Fibroblast of villous mesenchyme (primary cell): ENCODE measurements around the gene RNF103. TPM values are rescaled to one million over a fixed set of nuclear protein-coding genes. Genes with fewer than 3 reads are reported as not detected.
"Not testable (repeated sequence)": the region's sequence is repeated elsewhere in the genome, so short reads cannot be mapped to it uniquely, and the experiment has no call there.

ENCODE experiments used
- DNase-seq: peaks from one replicate; pipeline ENCODE4 v3.0.0-alpha.2; 2010; ENCODE audit warnings: low read depth
- H3K4me3 ChIP-seq: 2 replicates; pipeline ENCODE4 v1.5.1; 2011; ENCODE audit warnings: low read depth, mild to moderate bottlenecking, low read length
- CTCF ChIP-seq: IDR thresholded peaks from 2 replicates; pipeline ENCODE4 v1.5.1; 2012; ENCODE audit warnings: low read depth, mild to moderate bottlenecking, low read length; ENCODE audit not compliant: insufficient read depth
- total RNA-seq: library from RNA; depleted of rRNA; stranded (reverse); fragments of >200 nt; gene quantifications from 2 replicates; pipeline ENCODE4 v1.2.3, GENCODE V29; 2012

Gene RNF103
- total RNA-seq = 16.8 and 25.0 TPM in 2 replicates

DNA sequence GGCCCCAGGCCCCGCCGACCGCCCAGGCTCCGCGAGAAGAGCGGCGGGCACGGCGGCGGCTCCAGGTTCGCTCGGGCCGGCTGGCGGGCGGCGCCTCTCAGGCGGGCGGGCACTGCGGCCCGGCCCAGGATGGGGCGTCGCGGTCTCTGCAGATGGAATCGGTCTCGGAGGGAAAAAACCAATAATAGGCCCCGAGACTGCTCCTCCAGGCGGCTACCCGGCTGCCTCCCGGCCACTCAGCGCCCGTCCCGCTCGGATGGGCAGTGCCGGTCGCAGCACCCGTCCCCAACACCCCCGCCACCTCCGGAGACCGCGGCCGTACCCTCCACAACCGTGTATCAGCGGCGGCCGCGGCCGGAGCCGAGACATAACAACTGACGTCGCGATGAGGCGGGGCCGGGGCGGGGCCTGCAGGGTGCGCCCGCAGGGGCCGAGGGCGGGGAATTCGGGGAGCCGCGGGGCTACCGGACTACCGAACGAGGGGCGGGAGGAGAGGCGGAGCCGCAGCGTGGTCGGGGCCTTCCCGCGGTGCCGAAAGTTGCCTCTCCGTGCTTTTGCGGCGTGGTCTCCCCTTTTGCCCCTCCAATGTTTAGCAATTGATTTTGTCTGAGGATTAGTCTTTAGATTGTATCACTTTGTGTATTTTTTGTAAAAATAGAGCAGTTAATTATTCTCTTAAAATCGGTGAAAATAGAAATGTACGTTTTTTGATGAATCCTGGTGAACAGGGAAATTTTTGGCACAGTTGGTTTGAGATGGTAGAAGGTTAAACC lies at the start of gene RNF103:
RNF103 (minus strand) TSS at position 372 of the 773 bp plus-strand sequence. CDS start 979 bp downstream, outside the sequence.
- peak; percentile 91 for DNase-seq
- TF ChIP-seq CTCF = no peak
- H3K4me3 ChIP-seq = peak within 1 kb of the TSS; percentile 96

DNA sequence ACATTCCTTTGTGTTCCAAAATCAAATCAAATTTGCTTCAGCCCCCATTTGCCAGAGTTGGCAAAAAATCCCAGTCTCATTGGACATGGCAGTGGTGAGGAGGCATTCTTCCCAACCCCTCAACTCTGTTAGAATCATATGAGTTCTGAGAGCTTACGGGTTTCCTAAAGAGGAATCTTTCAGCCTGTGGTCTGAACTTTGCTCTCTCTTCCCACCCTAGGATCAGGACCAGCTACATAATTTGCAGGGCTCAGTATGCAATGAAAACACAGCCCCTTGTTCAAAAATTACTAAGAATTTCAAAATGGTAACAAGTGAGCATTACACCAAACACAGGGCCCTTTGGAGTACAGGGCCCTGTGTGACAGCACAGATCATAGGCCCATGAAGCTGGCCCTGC lies 49.3 kb upstream of the RNF103 start:
- no peak for TF ChIP-seq CTCF
- DNase-seq = no peak
- no peak overlapping the region for H3K4me3 ChIP-seq

DNA sequence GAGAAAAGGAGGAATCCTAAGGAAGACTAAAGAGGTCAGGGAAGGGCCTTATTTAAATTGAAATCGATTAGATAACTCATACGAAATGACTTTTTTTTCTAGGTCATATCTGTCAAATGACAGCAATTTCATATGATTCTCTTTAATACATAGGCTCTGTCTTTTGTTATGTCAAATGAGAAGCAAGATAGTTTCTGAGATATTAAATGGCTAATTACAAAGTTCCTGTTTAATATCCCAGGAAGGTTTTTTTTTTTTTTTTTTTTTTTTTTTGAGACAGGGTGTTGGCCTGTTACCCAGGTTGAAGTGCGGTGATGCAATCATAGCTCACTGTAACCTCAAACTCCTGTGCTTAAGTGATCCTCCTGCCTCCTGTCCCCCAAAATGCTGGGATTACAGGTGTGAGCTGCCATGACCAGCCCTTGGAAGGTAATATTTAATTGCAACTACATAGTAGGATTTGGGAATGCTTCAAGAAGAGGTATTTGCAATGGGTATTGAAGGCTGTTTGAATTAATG lies 48.4 kb upstream of the RNF103 start:
- H3K4me3 ChIP-seq = no peak overlapping the region
- TF ChIP-seq CTCF = no peak

DNA sequence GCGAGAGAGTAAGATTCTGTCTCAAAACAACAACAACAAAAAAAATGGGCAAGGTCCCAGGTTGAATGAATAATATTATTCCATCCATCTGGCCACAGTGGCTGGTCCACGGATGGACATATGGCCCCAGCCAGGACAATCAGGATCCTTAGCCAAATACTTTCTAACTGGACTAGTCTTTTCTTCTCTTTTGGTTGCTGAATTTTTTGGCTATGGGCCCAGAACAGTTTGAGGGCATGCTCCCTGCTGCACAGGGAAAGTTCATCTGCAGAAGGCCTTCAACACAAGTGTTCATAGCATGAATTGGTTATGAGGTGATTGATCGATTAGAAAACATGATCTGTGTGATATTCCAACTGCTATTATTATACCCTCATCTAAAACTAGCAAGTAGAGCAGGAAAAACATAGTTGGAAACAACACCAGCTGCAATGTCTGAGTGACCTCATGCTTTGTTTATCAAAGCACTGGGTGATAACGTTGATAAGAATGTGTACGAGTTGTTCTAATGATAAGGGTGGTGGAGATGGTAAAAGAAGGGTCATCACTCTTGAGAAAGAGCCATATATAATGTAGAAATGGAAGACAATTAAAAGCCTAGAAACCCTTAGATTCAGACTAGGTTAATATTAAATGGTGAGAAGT lies 47.8 kb upstream of the RNF103 start:
- peak; percentile 75 for DNase-seq
- H3K4me3 ChIP-seq = no peak overlapping the region
- no peak for TF ChIP-seq CTCF

More for the DNA sequence above, 48.4 kb upstream of the RNF103 start:
- no peak for DNase-seq

- DNase-seq, H3K4me3 ChIP-seq: not testable (repeated sequence)
These were observed 45.7 kb upstream of the RNF103 start for GRCh38 chr2:86669323-86669722.

DNA sequence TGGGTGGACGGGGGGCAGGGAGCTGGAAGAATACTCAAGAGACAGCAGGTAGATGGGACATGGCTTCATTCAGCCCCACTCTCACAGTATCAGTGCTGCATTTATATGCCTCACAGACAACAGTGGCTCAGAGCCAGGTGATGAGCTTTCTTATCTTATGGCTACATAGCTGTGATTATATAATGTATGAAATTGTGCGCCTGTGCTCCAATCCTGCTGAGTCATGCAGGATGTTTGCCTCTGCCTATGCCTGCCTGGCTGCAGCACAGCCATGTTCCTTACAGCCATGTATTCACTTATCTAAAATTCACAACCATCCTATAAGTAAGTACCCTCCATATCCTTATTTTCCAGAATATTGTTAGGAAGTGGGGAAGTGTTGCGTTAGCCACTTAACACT lies 37.7 kb upstream of the RNF103 start:
- no peak overlapping the region for H3K4me3 ChIP-seq
- DNase-seq = peak; percentile 28
- TF ChIP-seq CTCF = no peak

GRCh38 chr2:86650188-86650587 lies 26.5 kb upstream of the RNF103 start:
- no peak for DNase-seq
- H3K4me3 ChIP-seq = no peak overlapping the region
- TF ChIP-seq CTCF = no peak
